Endothelial cell of umbilical vein (primary cell): ENCODE data around the gene CCR2. TPM values are rescaled to one million over a fixed set of nuclear protein-coding genes. Genes with fewer than 3 reads are reported as not detected.

Source experiments
- BruUV-seq: library from RNA; stranded (reverse); fragments of 400-500 nt; replicated peaks from 2 replicates; lab custom pipeline; 2021; lab: Mats Ljungman, UMichigan
- CTCF ChIA-PET: fragments of 300-600, 350-600 bp; sonication (Branson Sonifier 250); formaldehyde crosslinking; loops from one replicate; lab custom pipeline; 2021; ENCODE audit warnings: antibody characterized with exemption, inconsistent platforms; lab: Charles Lee
- POLR2A ChIA-PET: fragments of 300-600, 350-600 bp; sonication (Branson Sonifier 250); formaldehyde crosslinking; loops from one replicate; lab custom pipeline; 2021; ENCODE audit warnings: antibody characterized with exemption, inconsistent platforms; lab: Charles Lee
- DNase-seq: peaks from one replicate; pipeline ENCODE4 v3.0.0-alpha.2; 2011; ENCODE audit warnings: low read depth, low spot score
- FAIRE-seq: peaks from 2 replicates; lab custom pipeline; 2011; peaks lifted over from hg19 to GRCh38; lab: Jason Lieb, UNC
- H2AFZ ChIP-seq: 2 replicates; pipeline ENCODE4 v1.6.0; 2012; ENCODE audit warnings: low read depth, low read length, control low read depth, inconsistent platforms
- H3K27ac ChIP-seq: 2 replicates; pipeline ENCODE4 v1.5.1; 2011; ENCODE audit warnings: low read depth, mild to moderate bottlenecking, control low read depth, low read length, moderate library complexity; ENCODE audit not compliant: insufficient read depth
- H3K27me3 ChIP-seq, 2 experiments: 2 replicates each; pipeline versions ENCODE4 v1.6.0 to v1.6.1; 2011; ENCODE audit warnings: low read length in 2 of 2, mixed read lengths in 1 of 2; ENCODE audit not compliant: control insufficient read depth in 2 of 2, insufficient read depth in 2 of 2
- H3K36me3 ChIP-seq, 2 experiments: 2 replicates in 1 of 2; 3 replicates in 1 of 2; pipeline ENCODE4 v1.5.1; 2011; ENCODE audit warnings: low read length in 2 of 2, mild to moderate bottlenecking in 1 of 2, moderate library complexity in 1 of 2; ENCODE audit not compliant: control insufficient read depth in 2 of 2, insufficient read depth in 2 of 2; ENCODE audit errors: extremely low read depth in 1 of 2
- H3K4me1 ChIP-seq: 3 replicates; pipeline ENCODE4 v1.5.1; 2011; ENCODE audit warnings: mild to moderate bottlenecking, low read length; ENCODE audit not compliant: control insufficient read depth, insufficient read depth; ENCODE audit errors: extremely low read depth
- H3K4me2 ChIP-seq: 2 replicates; pipeline ENCODE4 v1.6.1; 2011; ENCODE audit warnings: low read length, control low read depth, mixed read lengths; ENCODE audit not compliant: insufficient read depth
- H3K4me3 ChIP-seq, 3 experiments: fragments of 200-600 bp in 1 of 3; sonication (generic), shearing (Covaris generic) in 1 of 3; replicated peaks in 1 of 3; 2 replicates each; pipeline ENCODE4 v1.5.1; 2011 to 2016; ENCODE audit warnings: control low read depth in 3 of 3, low read length in 3 of 3, mild to moderate bottlenecking in 2 of 3, inconsistent platforms in 1 of 3, low read depth in 1 of 3, moderate library complexity in 1 of 3; ENCODE audit not compliant: insufficient read depth in 1 of 3
- H3K79me2 ChIP-seq: 2 replicates; pipeline ENCODE4 v1.6.0; 2012; ENCODE audit warnings: low read length, inconsistent platforms; ENCODE audit not compliant: control insufficient read depth, insufficient read depth
- H3K9ac ChIP-seq: replicated peaks from 2 replicates; pipeline ENCODE3; 2011; ENCODE audit warnings: low read length, control low read depth; ENCODE audit not compliant: insufficient read depth; ENCODE audit errors: extremely low read depth
- H3K9me1 ChIP-seq: replicated peaks from 3 replicates; pipeline ENCODE4 v1.6.0; 2011; ENCODE audit warnings: mild to moderate bottlenecking, low read length; ENCODE audit not compliant: control insufficient read depth, insufficient read depth; ENCODE audit errors: extremely low read depth
- H3K9me3 ChIP-seq: replicated peaks from 2 replicates; pipeline ENCODE4 v1.5.1; 2012; ENCODE audit warnings: low read length, inconsistent platforms; ENCODE audit not compliant: control insufficient read depth, insufficient read depth
- H4K20me1 ChIP-seq: replicated peaks from 2 replicates; pipeline ENCODE3; 2011; ENCODE audit warnings: mild to moderate bottlenecking, low read length; ENCODE audit not compliant: control insufficient read depth, insufficient read depth; ENCODE audit errors: extremely low read depth
- CTCF ChIP-seq, 2 donors: IDR thresholded peaks; 1 replicate in 1 of 2; 2 replicates in 1 of 2; pipeline ENCODE4 v1.5.1; 2011; ENCODE audit warnings: low read length in 2 of 2, mild to moderate bottlenecking in 2 of 2, moderate library complexity in 2 of 2, control low read depth in 1 of 2, inconsistent platforms in 1 of 2, low read depth in 1 of 2; ENCODE audit not compliant: insufficient read depth in 1 of 2; ENCODE audit errors: extremely low read depth in 1 of 2
- EZH2 ChIP-seq: IDR thresholded peaks from 2 replicates; pipeline ENCODE4 v1.6.1; 2012; ENCODE audit warnings: borderline replicate concordance, low read depth, mild to moderate bottlenecking, moderate library complexity, low read length, inconsistent platforms; ENCODE audit not compliant: severe bottlenecking
- JUN ChIP-seq: IDR thresholded peaks from 2 replicates; pipeline ENCODE4 v1.6.1; 2011; ENCODE audit warnings: borderline replicate concordance, low read depth; ENCODE audit not compliant: insufficient read length, insufficient read depth
- MYC ChIP-seq: IDR thresholded peaks from one replicate; pipeline ENCODE4 v1.6.1; 2011; ENCODE audit warnings: mild to moderate bottlenecking, low read depth, low read length
- dilution Hi-C: fragments of 300-500 bp; cut with MboI; formaldehyde crosslinking; loops from one replicate; pipeline ENCODE4 v1.15.0; 2019; ENCODE audit warnings: low sequenced_read_pairs; ENCODE audit not compliant: extremely low pct_ligation_motif_present
- intact Hi-C: fragments of 100-400 bp; cut with micrococcal nuclease; formaldehyde crosslinking; loops from one replicate; pipeline ENCODE4 v1.10.0; 2022
- polyA plus RNA-seq, 4 experiments: library from polyadenylated mRNA; depleted of rRNA in 3 of 4; stranded (reverse) in 3 of 4; unstranded in 1 of 4; fragments of >200 nt; gene quantifications; 2 replicates each; pipeline versions ENCODE4 v1.2.1 to v1.2.3, GENCODE V29; 2011 to 2012; ENCODE audit warnings: missing spikeins in 1 of 4
- total RNA-seq: library from RNA; stranded (reverse); gene quantifications from 2 replicates; pipeline ENCODE4 v1.2.3, GENCODE V29; 2021

CCR2 gene
- total and polyA plus RNA-seq, 2 donors (not counting 3 experiments of a cell fraction or from before 2014, with no cell fraction given): not detected

DNA sequence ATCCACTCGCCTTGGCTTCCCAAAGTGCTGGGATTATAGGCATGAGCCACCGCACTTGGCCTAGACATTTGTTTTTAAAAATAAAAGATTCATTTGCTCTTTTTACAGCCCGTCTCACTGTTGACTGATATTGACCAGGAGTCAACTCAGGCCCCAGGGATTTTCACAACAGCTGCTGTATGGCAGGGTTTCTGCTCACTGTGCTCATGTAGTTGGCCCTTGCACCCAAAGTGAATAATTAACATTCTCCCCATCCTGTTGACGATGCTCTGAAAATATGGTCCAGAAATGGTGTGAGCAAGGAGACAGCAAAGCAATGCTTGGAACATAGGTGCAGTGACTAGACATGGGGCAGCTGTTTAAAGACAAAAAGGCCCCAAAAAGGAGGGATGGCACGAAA lies 13.9 kb downstream of the CCR2 start:
- POLR2A ChIA-PET: no interaction called here
- no TSS peak for BruUV-seq

More for the DNA sequence above, 13.9 kb downstream of the CCR2 start:
- Histone ChIP-seq H3K4me1 (no peaks in the 10 kb centered on the region), H3K9me1 (no peaks in the 10 kb centered on the region), H2AFZ (no peak overlapping the region), H3K36me3 (no peaks in the 10 kb centered on the region), H4K20me1 (no peaks in the 10 kb centered on the region), H3K27me3 (peaks cover 8 to 14% of the 10 kb centered on the region in 2 experiments), H3K79me2 (no peaks in the 10 kb centered on the region), H3K4me2 (no peak overlapping the region), H3K4me3 (no peak overlapping the region), H3K9me3 (no peaks in the 10 kb centered on the region), H3K27ac (no peak overlapping the region), H3K9ac (no peak overlapping the region)
- dilution Hi-C loops (no loop called here), intact Hi-C loops (no loop called here)
- CTCF ChIA-PET: interaction anchor here (4.0 to 6.1 kb wide), 2 partner anchors 10 to 92 kb away, joined by 32 to 45 read pairs; no protein-coding TSS in a partner anchor
- FAIRE-seq (no peak), DNase-seq (no peak)
- no peak for TF ChIP-seq CTCF (IDR thresholded peaks at IDR 0.05; ENCODE audit: extremely low read depth in 1 of 2, insufficient read depth in 1 of 2, low read depth in 1 of 2, low read length in 2 of 2)
- TF ChIP-seq MYC: no peak
- no peak for TF ChIP-seq JUN
- TF ChIP-seq EZH2: no peak
